ENCODE measurements around the gene EMD. TPM values are rescaled to one million over a fixed set of nuclear protein-coding genes. Genes with fewer than 3 reads are reported as not detected.

The EMD gene
- total RNA-seq, 1 experiment from 2014 or later: 79.6 TPM

- no peak for TF ChIP-seq CTCF (conservative IDR thresholded peaks at IDR 0.05; ENCODE audit: low read depth, low read length)
- TF ChIP-seq EZH2 (IDR thresholded peaks at IDR 0.05; ENCODE audit: borderline replicate concordance, low read depth, low read length, poor library complexity, severe bottlenecking): no peak
- H3K36me3 ChIP-seq (ENCODE audit: insufficient read depth, low read length, poor library complexity, severe bottlenecking): no peaks in the 10 kb centered on the region
- no peak for DNase-seq (ENCODE audit: low spot score)
- H3K4me3 ChIP-seq (ENCODE audit: low read depth, low read length, poor library complexity, severe bottlenecking): no peak overlapping the region
- H3K4me1 ChIP-seq (ENCODE audit: insufficient read depth, low read length, poor library complexity, severe bottlenecking): peaks cover 16% of the 10 kb centered on the region
- no peaks in the 10 kb centered on the region for H3K27me3 ChIP-seq (replicated peaks; ENCODE audit: insufficient read depth, low read depth, low read length, poor library complexity)
- H3K9me3 ChIP-seq (ENCODE audit: low read depth, low read length, poor library complexity, severe bottlenecking): no peaks in the 10 kb centered on the region
- ChIA-PET POLR2A (ENCODE audit: low non-redundant PET) (no interaction called here), CTCF (no interaction called here)
- intact Hi-C loops (cut with micrococcal nuclease; ENCODE audit: unreplicated experiment): no loop called here
- H3K27ac ChIP-seq (ENCODE audit: low read depth, low read length, poor library complexity, severe bottlenecking): peak overlapping the region; percentile 76
- BruUV-seq (replicated peaks): no TSS peak
Measured at GRCh38 chrX:154375156-154375504, 4.0 kb upstream of the EMD start.

- ChIA-PET CTCF (no interaction called here), POLR2A (ENCODE audit: low non-redundant PET) (no interaction called here)
- Histone ChIP-seq H3K36me3 (ENCODE audit: insufficient read depth, low read length, poor library complexity, severe bottlenecking) (no peaks in the 10 kb centered on the region), H3K27ac (ENCODE audit: low read depth, low read length, poor library complexity, severe bottlenecking) (no peak overlapping the region), H3K9me3 (ENCODE audit: low read depth, low read length, poor library complexity, severe bottlenecking) (no peaks in the 10 kb centered on the region), H3K4me1 (ENCODE audit: insufficient read depth, low read length, poor library complexity, severe bottlenecking) (peaks cover 16% of the 10 kb centered on the region), H3K27me3 (replicated peaks; ENCODE audit: insufficient read depth, low read depth, low read length, poor library complexity) (no peaks in the 10 kb centered on the region), H3K4me3 (ENCODE audit: low read depth, low read length, poor library complexity, severe bottlenecking) (no peak overlapping the region)
- TF ChIP-seq EZH2 (IDR thresholded peaks at IDR 0.05; ENCODE audit: borderline replicate concordance, low read depth, low read length, poor library complexity, severe bottlenecking) (no peak), CTCF (conservative IDR thresholded peaks at IDR 0.05; ENCODE audit: low read depth, low read length) (no peak)
- intact Hi-C loops (cut with micrococcal nuclease; ENCODE audit: unreplicated experiment): no loop called here
- no peak for DNase-seq (ENCODE audit: low spot score)
- no TSS peak for BruUV-seq (replicated peaks)
Measured at GRCh38 chrX:154376774-154377173, 2.3 kb upstream of the EMD start.

GRCh38 chrX:154378059-154378798 is 866 bp upstream of the EMD start:
- BruUV-seq (replicated peaks): no TSS peak
- Histone ChIP-seq H3K4me1 (ENCODE audit: insufficient read depth, low read length, poor library complexity, severe bottlenecking) (peaks cover 5% of the 10 kb centered on the region), H3K9me3 (ENCODE audit: low read depth, low read length, poor library complexity, severe bottlenecking) (no peaks in the 10 kb centered on the region), H3K36me3 (ENCODE audit: insufficient read depth, low read length, poor library complexity, severe bottlenecking) (no peaks in the 10 kb centered on the region), H3K4me3 (ENCODE audit: low read depth, low read length, poor library complexity, severe bottlenecking) (peak overlapping the region; percentile 46), H3K27me3 (replicated peaks; ENCODE audit: insufficient read depth, low read depth, low read length, poor library complexity) (no peaks in the 10 kb centered on the region), H3K27ac (ENCODE audit: low read depth, low read length, poor library complexity, severe bottlenecking) (peak overlapping the region; percentile 99)
- peak; percentile 72 for DNase-seq (ENCODE audit: low spot score)
- 0 out of 2 replicates have a peak, but pooled peaks have one; percentile 19 for TF ChIP-seq CTCF (conservative IDR thresholded peaks at IDR 0.05; ENCODE audit: low read depth, low read length)
- no peak for TF ChIP-seq EZH2 (IDR thresholded peaks at IDR 0.05; ENCODE audit: borderline replicate concordance, low read depth, low read length, poor library complexity, severe bottlenecking)
- CTCF ChIA-PET: no interaction called here
- POLR2A ChIA-PET (ENCODE audit: low non-redundant PET): interaction anchor here (1.0 kb wide), 1 partner anchor 9 kb away, joined by 8 read pairs; no protein-coding TSS in a partner anchor
- intact Hi-C loops (cut with micrococcal nuclease; ENCODE audit: unreplicated experiment): no loop called here
